PC-9 (cell line): Measurements from ENCODE around the gene TMIGD1.

ENCODE experiments used
- CTCF ChIP-seq: fragments of 200-600 bp; sonication (generic); conservative IDR thresholded peaks from 2 replicates; pipeline ENCODE4 v1.6.1; 2017; ENCODE audit warnings: mixed run types, antibody characterized with exemption, mild to moderate bottlenecking, moderate library complexity
- EZH2 ChIP-seq: fragments of 200-600 bp; sonication (generic); IDR thresholded peaks from 2 replicates; pipeline ENCODE4 v1.8.0; 2017; ENCODE audit warnings: antibody characterized with exemption, low read depth

- TF ChIP-seq EZH2 = no peak
- no peak for TF ChIP-seq CTCF
Observed at GRCh38 chr17:30296499-30297080, 37.3 kb downstream of the TMIGD1 start.
